ENCODE data around the gene PDE8A. TPM values are rescaled to one million over a fixed set of nuclear protein-coding genes. Genes with fewer than 3 reads are reported as not detected.

PDE8A gene
- total RNA-seq, 4 donors from 2014 or later, result 69.0 to 109 (median 89.5) TPM

Small RNA genes within 50 kb of the gene (small RNA-seq; reads per million reads assigned to genes)
- 0 reads per million in 2 donors for gene AC044860.2
- 0 reads per million in 2 donors for gene RNU6-339P
- 0 reads per million in 2 donors for gene RNU6-796P

Other genes with a start within 250 kb of the PDE8A start
- 10 to 100 TPM; 25.6 to 47.6 (median 40.9) TPM for gene ZNF592, start 233.3 kb upstream of the PDE8A start, total RNA-seq
- 1 to 10 TPM in 1 of 4 donors, under 1 TPM in 3; 0.18 to 7.0 (median 0.68) TPM for gene ALPK3, start 164.5 kb upstream of the PDE8A start, total RNA-seq
- gene SLC28A1, start 97.2 kb upstream of the PDE8A start, total RNA-seq, result 100 to 1,000 TPM in 1 of 4 donors, 10 to 100 TPM in 2, 1 to 10 TPM in 1; 4.1 to 111 (median 64.3) TPM